Fibroblast of the conjunctiva (primary cell): ENCODE results near the gene FBXL16.

ENCODE experiments used
- DNase-seq: peaks from one replicate; pipeline ENCODE4 v3.0.0-alpha.2; 2010; ENCODE audit warnings: low read depth

The FBXL16 gene

GRCh38 chr16:734981-735881, 29.6 kb upstream of the FBXL16 start:
- DNase-seq: no peak

- no peak for DNase-seq
Measured at GRCh38 chr16:734208-734980, 28.8 kb upstream of the FBXL16 start.

- DNase-seq: no peak
Measured at GRCh38 chr16:733382-734207, 28.0 kb upstream of the FBXL16 start.

DNA sequence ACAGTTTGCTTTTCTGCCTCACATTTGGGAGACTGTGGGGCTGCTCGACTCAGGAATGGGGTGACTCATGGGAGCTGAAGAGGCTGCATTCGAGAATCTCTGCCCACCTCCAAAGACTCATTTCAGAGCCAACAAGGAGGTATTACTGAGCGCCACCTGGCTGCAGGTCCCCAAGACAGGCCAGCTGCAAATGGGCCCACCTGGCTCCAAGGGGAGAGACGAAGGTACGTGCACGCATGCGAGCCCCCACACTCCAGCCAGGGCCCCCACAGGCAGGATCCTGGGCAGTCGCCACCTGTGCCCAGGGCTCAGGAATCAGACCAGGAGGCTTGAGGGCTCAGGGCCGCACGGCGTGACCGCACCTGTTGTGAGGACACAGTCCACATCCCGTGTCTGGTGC, 27.3 kb upstream of the FBXL16 start:
- no peak for DNase-seq

GRCh38 chr16:732332-732731, 26.7 kb upstream of the FBXL16 start:
- DNase-seq: no peak

DNA sequence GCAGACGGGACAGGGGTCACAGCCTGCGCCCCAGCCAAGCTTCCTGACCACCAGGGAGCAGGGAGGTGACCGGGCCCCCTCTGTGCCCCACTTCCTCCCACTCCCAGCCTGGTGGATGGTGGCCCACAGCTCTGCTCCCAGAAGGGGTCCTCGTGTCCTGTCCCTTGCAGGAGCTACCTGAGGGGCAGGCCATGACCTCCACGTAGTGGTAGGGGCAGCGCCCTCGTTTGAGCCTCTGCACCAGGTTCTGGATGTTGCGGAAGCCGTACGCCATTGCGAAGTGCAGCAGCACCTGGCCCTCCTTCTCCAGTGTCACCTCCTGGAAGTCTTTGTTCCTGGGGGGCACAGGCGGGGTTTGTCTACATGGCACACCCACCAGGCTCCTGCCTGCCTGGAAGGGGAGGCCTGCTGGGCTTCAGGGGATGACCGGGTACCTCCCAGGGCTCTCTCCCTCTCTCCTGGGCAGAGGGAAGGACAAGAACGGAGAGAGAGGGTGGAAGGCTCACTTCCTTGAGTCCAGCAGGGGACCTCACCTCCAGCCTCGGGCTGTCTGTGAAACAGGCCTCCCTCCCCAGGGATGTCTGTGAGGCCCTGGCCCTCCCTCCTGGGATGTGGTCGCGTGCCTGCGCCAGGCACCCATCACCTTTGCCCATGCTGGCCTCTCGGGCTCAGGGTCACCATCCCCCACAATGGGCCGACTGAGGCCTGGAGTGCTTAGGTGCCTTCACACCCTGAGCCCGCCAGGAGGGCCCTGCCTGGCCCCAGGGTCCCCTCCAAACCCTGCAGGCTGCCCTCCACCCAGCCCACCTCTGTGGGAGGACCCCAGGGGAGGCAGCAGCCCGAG, 25.3 kb upstream of the FBXL16 start:
- DNase-seq: no peak

DNA sequence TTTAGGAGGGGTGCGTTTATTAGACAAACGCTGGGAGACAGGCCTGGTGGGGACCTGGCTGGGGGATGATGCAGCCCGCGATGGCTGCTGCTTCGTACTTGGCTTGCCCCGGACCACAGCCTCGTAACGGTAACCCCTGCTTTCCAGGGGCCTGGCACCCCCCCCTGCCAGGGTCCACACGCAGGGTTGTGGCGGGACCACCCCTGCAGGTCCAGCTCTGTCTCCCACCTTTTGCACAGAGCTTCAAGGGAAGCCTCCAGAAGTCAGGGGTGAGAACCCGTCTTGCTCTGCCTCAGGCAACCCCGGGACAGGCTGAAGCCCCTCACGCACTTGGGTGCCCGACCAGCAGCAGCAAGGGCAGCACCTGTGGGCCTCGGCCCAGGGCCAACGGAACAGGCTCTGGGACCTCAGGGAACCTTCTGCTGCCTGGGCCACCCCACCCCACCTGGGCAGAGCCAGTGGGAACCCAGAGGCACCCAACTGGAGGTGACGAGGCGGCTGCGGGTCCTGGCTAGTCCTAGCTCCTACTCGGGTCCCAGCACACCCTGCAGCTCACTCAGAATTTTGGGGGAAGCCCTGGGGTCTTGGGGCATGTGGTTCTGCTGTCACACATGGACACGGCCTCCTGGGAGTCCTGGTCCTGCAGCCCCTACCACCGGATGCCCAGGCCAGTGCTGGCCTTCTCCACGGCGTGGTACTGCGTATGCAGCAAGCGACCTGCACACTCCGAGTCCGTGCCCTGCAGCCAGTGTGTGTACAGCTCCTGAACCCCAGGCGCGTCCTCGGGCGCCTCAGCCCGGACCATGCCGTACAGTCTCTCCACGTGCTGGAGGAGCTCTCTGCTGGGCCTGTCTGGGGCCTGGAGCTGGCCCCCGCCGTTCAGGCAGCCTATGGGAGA, 24.4 kb upstream of the FBXL16 start:
- no peak for DNase-seq

DNA sequence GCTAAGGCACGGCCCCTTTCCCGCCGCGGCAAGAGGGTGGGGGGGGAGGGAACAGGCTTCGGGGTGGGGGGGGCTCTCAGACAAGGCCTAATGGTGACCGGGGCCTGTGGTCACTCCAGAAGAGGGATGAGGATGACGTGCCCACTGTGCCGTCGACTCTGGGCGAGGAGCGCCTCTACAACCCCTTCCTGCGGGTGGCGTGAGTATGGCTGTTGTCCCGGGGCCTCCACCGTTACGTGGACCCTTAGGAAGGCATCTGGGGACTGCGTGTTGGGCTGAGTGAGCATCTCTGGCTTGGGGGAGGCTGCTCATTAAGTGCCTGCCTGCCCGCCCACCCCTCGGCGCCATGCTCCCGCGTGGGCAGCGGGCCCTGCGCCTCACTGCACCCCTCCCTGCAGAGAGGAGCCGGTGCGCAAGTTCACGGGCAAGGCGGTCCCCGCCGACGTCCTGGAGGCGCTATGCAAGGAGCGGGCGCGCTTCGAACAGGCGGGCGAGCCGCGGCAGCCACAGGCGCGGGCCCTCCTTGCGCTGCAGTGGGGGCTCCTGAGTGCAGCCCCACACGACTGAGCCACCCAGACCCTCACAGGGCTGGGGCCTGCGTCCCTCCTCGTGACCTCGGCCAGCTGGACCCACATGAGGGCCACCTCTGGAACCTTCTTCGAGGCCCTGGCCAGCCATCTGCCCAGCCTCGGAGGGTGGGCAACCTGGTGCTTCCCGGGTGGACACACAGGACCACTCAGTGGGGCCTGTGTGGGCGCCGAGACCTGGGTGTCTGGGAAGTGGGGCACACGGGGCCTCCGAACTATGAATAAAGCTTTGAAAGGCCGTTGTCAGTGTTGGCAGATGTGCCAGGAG, 23.5 kb upstream of the FBXL16 start:
- no peak for DNase-seq

DNA sequence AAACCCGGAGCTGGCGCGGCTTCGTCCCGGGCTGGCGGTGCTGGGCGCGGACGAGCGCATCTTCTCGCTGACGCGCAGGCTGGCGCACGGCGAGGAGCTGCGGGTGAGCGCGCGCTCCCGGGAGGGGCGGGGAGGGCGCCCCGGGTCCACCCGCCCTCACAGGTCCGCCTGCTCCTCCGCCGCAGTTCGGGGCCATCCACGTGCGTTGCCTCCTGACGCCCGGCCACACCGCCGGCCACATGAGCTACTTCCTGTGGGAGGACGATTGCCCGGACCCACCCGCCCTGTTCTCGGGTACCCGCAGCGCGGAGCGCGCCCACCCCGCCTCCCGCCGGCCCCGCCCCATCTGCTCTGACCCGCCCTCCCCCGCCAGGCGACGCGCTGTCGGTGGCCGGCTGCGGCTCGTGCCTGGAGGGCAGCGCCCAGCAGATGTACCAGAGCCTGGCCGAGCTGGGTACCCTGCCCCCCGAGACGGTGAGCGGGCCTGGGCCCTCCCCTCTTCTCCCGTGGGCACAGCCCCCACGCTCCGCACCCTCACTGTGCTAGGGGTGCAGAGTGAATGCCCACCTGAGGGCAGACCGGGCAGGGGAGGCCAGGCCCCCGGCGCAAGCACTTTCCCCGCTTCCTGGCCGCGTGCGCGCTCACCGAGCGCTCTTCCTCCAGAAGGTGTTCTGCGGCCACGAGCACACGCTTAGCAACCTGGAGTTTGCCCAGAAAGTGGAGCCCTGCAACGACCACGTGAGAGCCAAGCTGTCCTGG, 22.7 kb upstream of the FBXL16 start:
- DNase-seq: no peak

GRCh38 chr16:727291-727977, 21.8 kb upstream of the FBXL16 start:
- no peak for DNase-seq

DNA sequence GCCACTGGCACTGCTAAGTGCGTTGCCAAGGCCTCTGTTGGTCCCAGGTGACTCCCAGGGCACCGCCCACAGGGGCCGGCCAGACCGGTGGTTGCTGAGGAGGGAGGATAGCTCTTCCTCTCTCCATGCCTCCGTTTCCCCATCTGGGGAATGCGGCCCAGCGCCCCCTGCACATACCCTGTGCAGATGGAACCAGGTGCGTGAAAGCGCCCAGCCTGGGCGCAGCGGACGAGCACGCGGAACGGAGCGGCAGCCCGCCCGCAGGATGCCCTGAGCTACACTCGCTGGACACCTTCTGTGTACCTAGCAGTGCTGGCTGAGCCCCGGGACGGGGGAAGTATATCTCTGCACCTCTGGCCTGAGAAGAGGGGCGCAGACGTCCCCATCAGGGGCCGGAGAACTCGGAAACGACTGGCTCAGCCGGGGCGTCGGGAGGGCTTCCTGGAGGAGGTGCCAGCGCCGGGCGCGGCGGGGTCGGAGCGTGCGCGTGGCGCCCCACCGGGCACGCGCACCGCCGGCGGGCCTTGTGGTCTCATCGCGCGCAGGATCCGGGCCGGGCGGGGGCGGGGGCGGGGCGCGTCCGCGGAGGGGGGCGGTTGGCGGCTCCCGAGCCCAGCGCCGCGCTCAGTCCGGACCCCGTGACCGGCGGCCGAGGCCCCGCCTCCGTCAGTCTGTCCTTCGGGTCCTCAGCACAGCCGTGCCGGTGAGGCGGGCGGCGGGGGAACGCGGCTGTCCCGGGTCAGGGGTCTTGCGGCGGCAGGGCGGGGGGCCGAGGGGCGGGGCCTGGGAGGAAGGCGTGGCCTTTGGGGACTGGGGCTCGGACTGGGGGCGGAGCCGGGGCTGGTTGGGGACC, 21.1 kb upstream of the FBXL16 start, which contains the start of the genes CCDC78 and HAGHL:
TSS of gene CCDC78 (minus strand) at position 6 of the 853 bp plus-strand sequence. CDS start 76 bp downstream, outside the sequence.
TSS of gene HAGHL (plus strand) at position 669 of the 853 bp plus-strand sequence. CDS start 404 bp downstream, outside the sequence.
- no peak for DNase-seq

- DNase-seq: no peak
Measured at GRCh38 chr16:726188-726437, 20.5 kb upstream of the FBXL16 start.

DNA sequence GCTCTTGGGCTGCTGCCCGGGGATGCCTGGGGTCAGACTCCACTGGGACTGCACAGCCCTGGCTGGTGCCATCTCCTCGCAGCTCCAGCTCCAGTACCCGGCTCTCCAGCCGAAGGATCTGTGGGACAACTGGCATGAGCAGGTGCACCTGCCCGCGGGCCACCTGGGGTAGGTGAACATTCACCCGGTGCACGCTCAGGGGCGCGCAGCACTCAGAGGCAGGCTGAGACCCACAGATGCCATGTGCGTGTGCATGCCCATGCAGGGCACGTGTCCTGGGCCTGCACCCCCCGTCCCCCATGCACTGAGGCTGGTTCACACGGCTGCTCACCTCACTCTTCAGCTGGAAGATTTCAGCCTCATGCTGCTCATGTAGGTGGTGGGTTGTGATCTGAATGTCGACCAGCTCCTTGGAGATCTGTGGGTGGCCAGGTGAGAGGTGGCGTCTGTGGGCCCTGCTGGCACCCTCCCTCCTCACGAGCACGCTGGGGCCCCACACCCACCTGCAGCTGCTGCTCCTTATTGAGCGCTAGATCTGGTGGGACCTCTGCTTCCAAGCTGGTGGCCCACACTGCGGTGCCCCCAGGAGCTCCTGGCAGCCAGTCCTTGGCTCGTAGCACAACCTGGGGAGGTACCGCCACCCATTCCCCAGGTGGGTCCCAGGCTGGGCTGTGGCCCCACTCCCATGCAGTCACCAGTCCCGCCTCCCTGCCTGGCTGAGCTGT, 20.0 kb upstream of the FBXL16 start:
- DNase-seq: no peak

DNA sequence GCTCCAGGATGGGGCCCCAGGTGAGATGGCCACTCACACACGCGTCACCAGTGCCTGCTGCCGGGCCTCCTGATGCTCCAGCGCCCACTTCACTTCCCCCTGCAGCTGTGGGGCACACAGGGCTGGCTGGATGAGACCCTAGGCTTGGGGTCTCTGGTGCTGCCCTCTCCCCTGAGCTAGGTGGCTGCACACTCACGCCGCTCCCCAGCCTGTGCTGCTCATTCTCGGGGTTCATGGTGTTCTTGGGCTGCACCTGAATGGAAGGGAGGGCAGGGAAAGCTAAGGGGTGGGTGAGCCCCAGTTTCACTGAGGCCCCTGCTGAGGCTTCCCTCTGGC, 19.4 kb upstream of the FBXL16 start:
- no peak for DNase-seq

- DNase-seq: no peak
Measured at GRCh38 chr16:724188-725040, 18.8 kb upstream of the FBXL16 start.

DNA sequence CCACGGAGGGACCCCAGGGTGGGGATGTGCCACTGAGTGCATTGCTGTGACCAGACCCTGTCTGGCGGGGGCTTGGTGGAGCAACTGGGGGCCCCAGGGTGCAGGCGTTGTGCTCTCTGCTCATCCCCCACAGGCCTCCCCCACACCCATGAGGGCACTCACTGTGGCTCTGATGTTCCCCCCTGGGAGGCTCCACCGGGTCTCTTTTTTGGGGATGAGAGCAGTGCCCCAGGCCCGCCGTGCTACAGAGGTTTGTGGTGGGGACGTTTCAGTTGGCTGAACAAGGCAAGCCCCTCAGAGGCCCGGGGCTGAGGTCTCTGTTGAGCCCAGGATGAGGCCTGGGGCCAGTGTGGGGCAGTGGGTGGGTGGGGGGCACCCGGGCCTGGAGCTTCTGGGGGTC, 18.1 kb upstream of the FBXL16 start:
- DNase-seq: no peak
